Fibroblast of skin of left biceps (primary cell): ENCODE data around the gene GRIN2D.

Experiments
- DNase-seq, 2 experiments: peaks; one replicate each; pipeline ENCODE4 v3.0.0-alpha.2; 2013; ENCODE audit warnings: low read depth in 2 of 2

GRIN2D gene

GRCh38 chr19:48441360-48442050 is 48.0 kb downstream of the GRIN2D start:
- DNase-seq: no peak

GRCh38 chr19:48442116-48443035 is 48.9 kb downstream of the GRIN2D start:
- no peak for DNase-seq

- no peak for DNase-seq
Observed at GRCh38 chr19:48443256-48443655, 49.8 kb downstream of the GRIN2D start.
